Kidney epithelial cell (primary cell): ENCODE data around the gene CZIB. TPM values are rescaled to one million over a fixed set of nuclear protein-coding genes. Genes with fewer than 3 reads are reported as not detected.

Source experiments
- DNase-seq: peaks from one replicate; pipeline ENCODE4 v3.0.0-alpha.2; 2010; ENCODE audit warnings: low read depth
- H3K27me3 ChIP-seq: 2 replicates; pipeline ENCODE4 v1.6.0; 2011; ENCODE audit warnings: low read length; ENCODE audit not compliant: control insufficient read depth, insufficient read depth
- H3K36me3 ChIP-seq: 2 replicates; pipeline ENCODE4 v1.5.1; 2011; ENCODE audit warnings: low read length; ENCODE audit not compliant: control insufficient read depth, insufficient read depth
- H3K4me3 ChIP-seq: 2 replicates; pipeline ENCODE4 v1.5.1; 2011; ENCODE audit warnings: low read depth, mild to moderate bottlenecking, control low read depth, low read length
- CTCF ChIP-seq: IDR thresholded peaks from 2 replicates; pipeline ENCODE4 v1.5.1; 2011; ENCODE audit warnings: mild to moderate bottlenecking, moderate library complexity, low read length, control low read depth, inconsistent platforms; ENCODE audit not compliant: insufficient read depth, poor library complexity, severe bottlenecking
- total RNA-seq: library from RNA; depleted of rRNA; stranded (reverse); fragments of >200 nt; gene quantifications from 2 replicates; pipeline ENCODE4 v1.2.3, GENCODE V29; 2015

The CZIB gene
- total RNA-seq, 1 donor from 2014 or later = 55.9 TPM

GRCh38 chr1:53182716-53183094, 37.7 kb downstream of the CZIB start:
- DNase-seq = no peak
- no peak for TF ChIP-seq CTCF

DNA sequence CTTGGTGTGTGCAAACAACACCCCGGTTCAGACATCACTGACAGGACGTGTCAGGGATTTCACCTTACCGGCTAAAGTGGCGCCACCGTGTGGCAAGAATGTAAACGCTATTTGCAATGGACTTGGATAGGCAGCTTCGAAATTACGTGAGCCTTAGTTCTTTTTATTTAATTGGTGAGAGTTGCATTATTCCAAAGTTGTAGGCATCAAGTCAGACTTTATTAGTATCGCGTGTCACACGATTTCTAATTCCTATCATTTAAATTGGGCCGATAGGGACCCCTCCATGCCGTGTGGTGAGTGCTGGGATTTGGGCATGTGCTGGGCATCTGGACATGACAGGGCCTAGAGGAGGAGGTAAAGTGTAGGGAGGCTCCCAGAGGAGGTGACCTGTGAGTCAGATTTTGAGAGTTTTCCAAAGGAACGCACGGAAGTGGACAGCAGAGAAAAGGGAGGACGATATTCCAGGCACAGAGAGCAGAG, 38.3 kb downstream of the CZIB start:
- no peaks in the 10 kb centered on the region for H3K27me3 ChIP-seq
- no peak overlapping the region for H3K4me3 ChIP-seq
- no peaks in the 10 kb centered on the region for H3K36me3 ChIP-seq
- DNase-seq = peak; percentile 38
- TF ChIP-seq CTCF = peak; percentile 72

More at GRCh38 chr1:53182716-53183094, 37.7 kb downstream of the CZIB start:
- Histone ChIP-seq H3K27me3 (no peaks in the 10 kb centered on the region), H3K36me3 (no peaks in the 10 kb centered on the region), H3K4me3 (no peak overlapping the region)

DNA sequence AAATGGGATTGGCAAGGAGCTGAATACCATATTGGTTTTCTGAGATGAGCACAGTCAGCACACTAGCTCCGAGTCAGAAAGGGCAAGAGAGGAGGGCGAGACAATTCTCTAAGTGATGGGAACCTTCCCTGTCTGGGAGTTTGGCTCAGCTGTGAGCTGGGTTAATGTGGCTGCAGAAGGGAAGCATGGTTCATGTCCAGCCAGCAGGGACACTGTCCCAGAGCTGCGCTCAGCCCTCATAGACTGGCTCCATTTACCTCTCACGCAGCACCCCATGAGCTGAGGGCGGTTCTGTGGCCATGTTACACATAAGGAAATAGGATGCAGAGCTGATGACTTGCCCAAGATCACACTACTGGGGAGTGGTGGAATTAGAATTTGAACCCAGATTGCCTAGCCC, 39.5 kb downstream of the CZIB start:
- H3K4me3 ChIP-seq = no peak overlapping the region
- TF ChIP-seq CTCF = no peak
- H3K36me3 ChIP-seq = no peaks in the 10 kb centered on the region
- no peaks in the 10 kb centered on the region for H3K27me3 ChIP-seq
- no peak for DNase-seq

GRCh38 chr1:53180226-53180625, 40.2 kb downstream of the CZIB start:
- TF ChIP-seq CTCF = no peak
- H3K4me3 ChIP-seq = no peak overlapping the region
- DNase-seq = no peak
- H3K36me3 ChIP-seq = no peaks in the 10 kb centered on the region
- H3K27me3 ChIP-seq = no peaks in the 10 kb centered on the region

- no peaks in the 10 kb centered on the region for H3K27me3 ChIP-seq
- TF ChIP-seq CTCF = peak; percentile 34
- no peak for DNase-seq
- no peak overlapping the region for H3K4me3 ChIP-seq
- H3K36me3 ChIP-seq = no peaks in the 10 kb centered on the region
Measured at GRCh38 chr1:53176452-53177208, 43.8 kb downstream of the CZIB start.
